ENCODE results near the gene DAPK1.

Gene DAPK1

GRCh38 chr9:87605676-87606075 is 108.0 kb downstream of the DAPK1 start:
- Histone ChIP-seq H3K27ac (ENCODE audit: poor library complexity, severe bottlenecking) (peak overlapping the region; percentile 93), H3K9me3 (ENCODE audit: severe bottlenecking) (no peaks in the 10 kb centered on the region), H3K4me1 (ENCODE audit: insufficient read depth, poor library complexity, severe bottlenecking) (peaks cover 14% of the 10 kb centered on the region), H3K36me3 (ENCODE audit: low read depth) (no peaks in the 10 kb centered on the region), H3K4me3 (ENCODE audit: severe bottlenecking) (no peak overlapping the region), H3K27me3 (ENCODE audit: insufficient read depth, poor library complexity, severe bottlenecking) (no peaks in the 10 kb centered on the region)
- TF ChIP-seq, protein P1, sequence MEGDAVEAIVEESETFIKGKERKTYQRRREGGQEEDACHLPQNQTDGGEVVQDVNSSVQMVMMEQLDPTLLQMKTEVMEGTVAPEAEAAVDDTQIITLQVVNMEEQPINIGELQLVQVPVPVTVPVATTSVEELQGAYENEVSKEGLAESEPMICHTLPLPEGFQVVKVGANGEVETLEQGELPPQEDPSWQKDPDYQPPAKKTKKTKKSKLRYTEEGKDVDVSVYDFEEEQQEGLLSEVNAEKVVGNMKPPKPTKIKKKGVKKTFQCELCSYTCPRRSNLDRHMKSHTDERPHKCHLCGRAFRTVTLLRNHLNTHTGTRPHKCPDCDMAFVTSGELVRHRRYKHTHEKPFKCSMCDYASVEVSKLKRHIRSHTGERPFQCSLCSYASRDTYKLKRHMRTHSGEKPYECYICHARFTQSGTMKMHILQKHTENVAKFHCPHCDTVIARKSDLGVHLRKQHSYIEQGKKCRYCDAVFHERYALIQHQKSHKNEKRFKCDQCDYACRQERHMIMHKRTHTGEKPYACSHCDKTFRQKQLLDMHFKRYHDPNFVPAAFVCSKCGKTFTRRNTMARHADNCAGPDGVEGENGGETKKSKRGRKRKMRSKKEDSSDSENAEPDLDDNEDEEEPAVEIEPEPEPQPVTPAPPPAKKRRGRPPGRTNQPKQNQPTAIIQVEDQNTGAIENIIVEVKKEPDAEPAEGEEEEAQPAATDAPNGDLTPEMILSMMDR (IDR thresholded peaks at IDR 0.05; ENCODE audit: poor library complexity, severe bottlenecking), result no peak
- ATAC-seq (ENCODE audit: low read depth) (no peak), DNase-seq (ENCODE audit: low spot score) (no peak)

- Histone ChIP-seq H3K4me3 (ENCODE audit: severe bottlenecking) (no peak overlapping the region), H3K9me3 (ENCODE audit: severe bottlenecking) (no peaks in the 10 kb centered on the region), H3K4me1 (ENCODE audit: insufficient read depth, poor library complexity, severe bottlenecking) (peaks cover 14% of the 10 kb centered on the region), H3K27ac (ENCODE audit: poor library complexity, severe bottlenecking) (peak overlapping the region; percentile 93), H3K36me3 (ENCODE audit: low read depth) (no peaks in the 10 kb centered on the region), H3K27me3 (ENCODE audit: insufficient read depth, poor library complexity, severe bottlenecking) (no peaks in the 10 kb centered on the region)
- ATAC-seq (ENCODE audit: low read depth) (peak; percentile 91), DNase-seq (ENCODE audit: low spot score) (no peak)
- TF ChIP-seq, protein P1 (IDR thresholded peaks at IDR 0.05; ENCODE audit: poor library complexity, severe bottlenecking), result no peak
Observed at GRCh38 chr9:87606841-87607521, 109.3 kb downstream of the DAPK1 start.

- Histone ChIP-seq H3K4me1 (ENCODE audit: insufficient read depth, poor library complexity, severe bottlenecking) (peaks cover 14% of the 10 kb centered on the region), H3K9me3 (ENCODE audit: severe bottlenecking) (no peaks in the 10 kb centered on the region), H3K4me3 (ENCODE audit: severe bottlenecking) (no peak overlapping the region), H3K36me3 (ENCODE audit: low read depth) (no peaks in the 10 kb centered on the region), H3K27ac (ENCODE audit: poor library complexity, severe bottlenecking) (peak overlapping the region; percentile 93), H3K27me3 (ENCODE audit: insufficient read depth, poor library complexity, severe bottlenecking) (no peaks in the 10 kb centered on the region)
- no peak for DNase-seq (ENCODE audit: low spot score)
- no peak for ATAC-seq (ENCODE audit: low read depth)
- TF ChIP-seq, protein P1 (IDR thresholded peaks at IDR 0.05; ENCODE audit: poor library complexity, severe bottlenecking), result no peak
Observed at GRCh38 chr9:87607859-87608258, 110.2 kb downstream of the DAPK1 start.

DNA sequence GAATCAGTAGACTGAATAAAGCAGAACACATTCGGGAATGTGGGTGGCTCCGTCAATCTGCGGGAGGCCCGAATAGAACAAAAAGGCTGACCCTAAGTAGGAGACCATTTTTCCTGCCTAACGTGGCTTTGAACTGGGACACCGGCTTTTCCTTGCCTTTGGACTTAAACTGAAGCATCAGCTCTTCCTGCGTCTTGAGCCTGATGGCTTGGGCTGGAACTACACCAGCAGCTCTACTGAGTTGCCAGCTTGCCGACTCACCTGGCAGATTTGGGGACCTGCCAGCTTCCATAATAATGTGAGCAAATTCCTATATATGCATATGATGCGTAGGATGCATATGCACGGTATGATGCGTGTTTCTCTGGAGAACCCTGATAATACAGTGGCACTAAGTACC is 111.3 kb downstream of the DAPK1 start:
- no peaks in the 10 kb centered on the region for H3K9me3 ChIP-seq (ENCODE audit: severe bottlenecking)
- no peaks in the 10 kb centered on the region for H3K27me3 ChIP-seq (ENCODE audit: insufficient read depth, poor library complexity, severe bottlenecking)
- TF ChIP-seq, protein P1 (IDR thresholded peaks at IDR 0.05; ENCODE audit: poor library complexity, severe bottlenecking), result no peak
- DNase-seq (ENCODE audit: low spot score) (no peak), ATAC-seq (ENCODE audit: low read depth) (no peak)
- no peak overlapping the region for H3K27ac ChIP-seq (ENCODE audit: poor library complexity, severe bottlenecking)
- H3K4me3 ChIP-seq (ENCODE audit: severe bottlenecking), result no peak overlapping the region
- no peaks in the 10 kb centered on the region for H3K36me3 ChIP-seq (ENCODE audit: low read depth)
- H3K4me1 ChIP-seq (ENCODE audit: insufficient read depth, poor library complexity, severe bottlenecking), result peaks cover 14% of the 10 kb centered on the region

GRCh38 chr9:87609486-87609885 is 111.8 kb downstream of the DAPK1 start:
- no peak for ATAC-seq (ENCODE audit: low read depth)
- H3K27ac ChIP-seq (ENCODE audit: poor library complexity, severe bottlenecking), result no peak overlapping the region

More at GRCh38 chr9:87609486-87609885, 111.8 kb downstream of the DAPK1 start:
- Histone ChIP-seq H3K4me1 (ENCODE audit: insufficient read depth, poor library complexity, severe bottlenecking) (peaks cover 14% of the 10 kb centered on the region), H3K9me3 (ENCODE audit: severe bottlenecking) (no peaks in the 10 kb centered on the region), H3K36me3 (ENCODE audit: low read depth) (no peaks in the 10 kb centered on the region), H3K27me3 (ENCODE audit: insufficient read depth, poor library complexity, severe bottlenecking) (no peaks in the 10 kb centered on the region), H3K4me3 (ENCODE audit: severe bottlenecking) (no peak overlapping the region)
- TF ChIP-seq, protein P1 (IDR thresholded peaks at IDR 0.05; ENCODE audit: poor library complexity, severe bottlenecking), result no peak
- no peak for DNase-seq (ENCODE audit: low spot score)

Measured in RWPE2 (cell line).